Mesothelial cell of epicardium (in vitro differentiated cells): ENCODE data around the gene PAX5. TPM values are rescaled to one million over a fixed set of nuclear protein-coding genes. Genes with fewer than 3 reads are reported as not detected.

ENCODE experiments used
- DNase-seq, 2 experiments: peaks; one replicate each; pipeline ENCODE4 v3.0.0; 2021; ENCODE audit warnings: low spot score in 2 of 2; ENCODE audit not compliant: unreplicated experiment in 2 of 2
- H3K27ac Mint-ChIP-seq: 2 replicates; pipeline ENCODE4 v1.8.0; 2021; ENCODE audit warnings: mixed read lengths
- H3K27me3 Mint-ChIP-seq: 2 replicates; pipeline ENCODE4 v1.8.0; 2021; ENCODE audit warnings: low read depth, mixed read lengths
- H3K36me3 Mint-ChIP-seq: 2 replicates; pipeline ENCODE4 v1.8.0; 2021; ENCODE audit warnings: mixed read lengths
- H3K4me1 Mint-ChIP-seq: 2 replicates; pipeline ENCODE4 v1.8.0; 2021; ENCODE audit warnings: mixed read lengths
- H3K4me3 Mint-ChIP-seq: 2 replicates; pipeline ENCODE4 v1.8.0; 2021; ENCODE audit warnings: mild to moderate bottlenecking, moderate library complexity, mixed read lengths
- H3K9me3 Mint-ChIP-seq: 2 replicates; pipeline ENCODE4 v1.8.0; 2021; ENCODE audit warnings: mixed read lengths
- CTCF ChIP-seq: fragments of 200-600 bp; sonication (generic); IDR thresholded peaks from one replicate; pipeline ENCODE4 v1.5.0; 2021; ENCODE audit warnings: antibody characterized with exemption; ENCODE audit not compliant: unreplicated experiment
- total RNA-seq: library from RNA; stranded (reverse); gene quantifications from 3 replicates; pipeline ENCODE4 v1.2.1, GENCODE V29; 2021

Gene PAX5
- total RNA-seq, 1 donor from 2014 or later, result not detected

- no peak for TF ChIP-seq CTCF
- Mint-ChIP-seq H3K27me3 (peaks cover 97% of the 10 kb centered on the region), H3K9me3 (no peaks in the 10 kb centered on the region), H3K36me3 (peaks cover 3% of the 10 kb centered on the region), H3K4me3 (no peak overlapping the region), H3K27ac (no peak overlapping the region), H3K4me1 (peaks cover 13% of the 10 kb centered on the region)
- DNase-seq, result no peak
Measured at GRCh38 chr9:37031081-37031480, 3.0 kb downstream of the PAX5 start.

- Mint-ChIP-seq H3K4me3 (no peak overlapping the region), H3K4me1 (peaks cover 12% of the 10 kb centered on the region), H3K36me3 (peaks cover 3% of the 10 kb centered on the region), H3K9me3 (no peaks in the 10 kb centered on the region), H3K27ac (no peak overlapping the region), H3K27me3 (peaks cover 97% of the 10 kb centered on the region)
- no peak for TF ChIP-seq CTCF
- no peak for DNase-seq
Measured at GRCh38 chr9:37030611-37030939, 3.5 kb downstream of the PAX5 start.

- no peak for DNase-seq
- Mint-ChIP-seq H3K4me3 (no peak overlapping the region), H3K27me3 (peaks cover 97% of the 10 kb centered on the region), H3K36me3 (peaks cover 3% of the 10 kb centered on the region), H3K9me3 (no peaks in the 10 kb centered on the region), H3K4me1 (peaks cover 12% of the 10 kb centered on the region), H3K27ac (no peak overlapping the region)
- no peak for TF ChIP-seq CTCF
Measured at GRCh38 chr9:37029776-37030610, 4.1 kb downstream of the PAX5 start.

GRCh38 chr9:37029304-37029775 lies 4.7 kb downstream of the PAX5 start:
- Mint-ChIP-seq H3K9me3 (no peaks in the 10 kb centered on the region), H3K36me3 (peaks cover 3% of the 10 kb centered on the region), H3K4me1 (peaks cover 10% of the 10 kb centered on the region), H3K27ac (no peak overlapping the region), H3K4me3 (no peak overlapping the region), H3K27me3 (peaks cover 97% of the 10 kb centered on the region)
- no peak for TF ChIP-seq CTCF
- DNase-seq, result no peak

GRCh38 chr9:37028420-37029031 lies 5.5 kb downstream of the PAX5 start:
- Mint-ChIP-seq H3K4me3 (no peak overlapping the region), H3K27me3 (peaks cover 97% of the 10 kb centered on the region), H3K27ac (no peak overlapping the region), H3K4me1 (peaks cover 10% of the 10 kb centered on the region), H3K9me3 (no peaks in the 10 kb centered on the region), H3K36me3 (peaks cover 3% of the 10 kb centered on the region)
- no peak for DNase-seq
- no peak for TF ChIP-seq CTCF
